Measurements from ENCODE around the gene TRIM26.

GRCh38 chr6:30156262-30156599 lies 57.0 kb downstream of the TRIM26 start:
- TF ChIP-seq CTCF (IDR thresholded peaks at IDR 0.05; ENCODE audit: poor library complexity, severe bottlenecking) = no peak
- TF ChIP-seq EZH2 (IDR thresholded peaks at IDR 0.05; ENCODE audit: borderline replicate concordance, insufficient read depth, low read length, poor library complexity, severe bottlenecking) = no peak
- no peak for TF ChIP-seq EP300 (conservative IDR thresholded peaks at IDR 0.05; ENCODE audit: poor library complexity, severe bottlenecking)
- no peak for TF ChIP-seq POLR2AphosphoS5 (IDR thresholded peaks at IDR 0.05)
- TF ChIP-seq REST (IDR thresholded peaks at IDR 0.05; ENCODE audit: borderline replicate concordance) = no peak
- no peak for TF ChIP-seq RAD21 (conservative IDR thresholded peaks at IDR 0.05)
- TF ChIP-seq MXI1 (conservative IDR thresholded peaks at IDR 0.05; ENCODE audit: poor library complexity, severe bottlenecking) = no peak
- TF ChIP-seq SMC3 (conservative IDR thresholded peaks at IDR 0.05; ENCODE audit: poor library complexity) = no peak

All from neural cell (in vitro differentiated cells).